HEK293 (cell line): Measurements from ENCODE around the gene GIMAP1.
"Not testable (repeated sequence)": the region's sequence is repeated elsewhere in the genome, so short reads cannot be mapped to it uniquely, and the experiment has no call there.

Experiments used
- CTCF ChIA-PET: fragments of 350-600 bp; formaldehyde crosslinking; extraction: SDS; loops from one replicate; lab custom pipeline; 2021; ENCODE audit warnings: antibody characterized with exemption; lab: Yijun Ruan, JAX
- POLR2A ChIA-PET: fragments of 300-600 bp; formaldehyde crosslinking; extraction: SDS; loops from one replicate; lab custom pipeline; 2020; ENCODE audit warnings: antibody characterized with exemption, inconsistent platforms; lab: Yijun Ruan, JAX
- H3K27ac ChIP-seq: fragments of 200-500 bp; sonication (Bioruptor generic); 2 replicates; pipeline ENCODE4 v1.5.1; 2014; ENCODE audit warnings: low read depth, low read length, control low read depth, inconsistent platforms; ENCODE audit errors: extremely low read depth
- H3K36me3 ChIP-seq, 2 experiments: fragments of 200-500 bp in 1 of 2; sonication (Bioruptor generic) in 1 of 2; 1 replicate in 1 of 2; 2 replicates in 1 of 2; pipeline ENCODE4 v1.5.1; 2014 to 2017; ENCODE audit warnings: inconsistent platforms in 2 of 2, low read length in 2 of 2; ENCODE audit not compliant: control insufficient read depth in 2 of 2, insufficient read depth in 1 of 2
- H3K4me1 ChIP-seq: fragments of 200-500 bp; sonication (Bioruptor generic); 2 replicates; pipeline ENCODE4 v1.5.1; 2014; ENCODE audit warnings: mild to moderate bottlenecking, low read length, inconsistent platforms; ENCODE audit not compliant: control insufficient read depth, insufficient read depth
- H3K4me3 ChIP-seq: 2 replicates; pipeline ENCODE4 v1.5.1; 2011; ENCODE audit warnings: low read depth, mild to moderate bottlenecking, control low read depth, low read length, moderate library complexity
- H3K9me3 ChIP-seq: fragments of 200-500 bp; sonication (Bioruptor generic); 2 replicates; pipeline ENCODE4 v1.5.1; 2014; ENCODE audit warnings: low read depth, low read length, inconsistent platforms; ENCODE audit not compliant: control insufficient read depth, insufficient read depth
- BCL11A ChIP-seq: fragments of 450-650 bp; formaldehyde crosslinking; IDR thresholded peaks from 2 replicates; pipeline ENCODE4 v1.5.1; 2016; ENCODE audit warnings: low read depth, missing biosample characterization, missing genetic modification characterization
- HOXA7 ChIP-seq: sonication (generic); formaldehyde crosslinking; IDR thresholded peaks from 2 replicates; pipeline ENCODE4 v1.8.1; 2022; ENCODE audit warnings: missing genetic modification reagents, borderline replicate concordance
- ZBTB20 ChIP-seq: fragments of 450-650 bp; formaldehyde crosslinking; IDR thresholded peaks from 2 replicates; pipeline ENCODE4 v1.5.1; 2016; ENCODE audit warnings: missing biosample characterization, missing genetic modification characterization
- ZNF114 ChIP-seq: fragments of 450-650 bp; formaldehyde crosslinking; IDR thresholded peaks from 2 replicates; pipeline ENCODE4 v1.5.0; 2017; ENCODE audit warnings: missing biosample characterization, missing genetic modification characterization
- ZNF202 ChIP-seq: fragments of 450-650 bp; formaldehyde crosslinking; IDR thresholded peaks from 2 replicates; pipeline ENCODE4 v1.5.1; 2016; ENCODE audit warnings: missing biosample characterization, missing genetic modification characterization, borderline replicate concordance
- ZNF324 ChIP-seq: fragments of 450-650 bp; formaldehyde crosslinking; IDR thresholded peaks from 2 replicates; pipeline ENCODE4 v1.5.1; 2016; ENCODE audit warnings: missing biosample characterization, missing genetic modification characterization
- ZNF600 ChIP-seq: fragments of 450-650 bp; formaldehyde crosslinking; IDR thresholded peaks from 2 replicates; pipeline ENCODE4 v1.5.1; 2016; ENCODE audit warnings: missing biosample characterization, missing genetic modification characterization
- ZNF660 ChIP-seq: fragments of 450-650 bp; IDR thresholded peaks from 2 replicates; pipeline ENCODE4 v1.5.1; 2018; ENCODE audit warnings: missing biosample characterization, mild to moderate bottlenecking, missing genetic modification characterization
- ZNF747 ChIP-seq: fragments of 450-650 bp; formaldehyde crosslinking; IDR thresholded peaks from 2 replicates; pipeline ENCODE4 v1.5.1; 2016; ENCODE audit warnings: missing biosample characterization, missing genetic modification characterization
- ZNF785 ChIP-seq: fragments of 450-650 bp; formaldehyde crosslinking; IDR thresholded peaks from 2 replicates; pipeline ENCODE4 v1.5.1; 2016; ENCODE audit warnings: missing biosample characterization, missing genetic modification characterization
- ZNF837 ChIP-seq: fragments of 450-650 bp; formaldehyde crosslinking; IDR thresholded peaks from 2 replicates; pipeline ENCODE4 v1.5.1; 2016; ENCODE audit warnings: missing biosample characterization, missing genetic modification characterization
- TF ChIP-seq, protein P1 (sequence below): fragments of 450-650 bp; formaldehyde crosslinking; IDR thresholded peaks from 2 replicates; pipeline ENCODE4 v1.5.1; 2016; ENCODE audit warnings: missing biosample characterization, missing genetic modification characterization
- TF ChIP-seq, protein P2 (sequence below): fragments of 450-650 bp; formaldehyde crosslinking; optimal IDR thresholded peaks from 2 replicates; pipeline ENCODE3; 2016; ENCODE audit warnings: missing biosample characterization, mild to moderate bottlenecking, missing genetic modification characterization

GIMAP1 gene

DNA sequence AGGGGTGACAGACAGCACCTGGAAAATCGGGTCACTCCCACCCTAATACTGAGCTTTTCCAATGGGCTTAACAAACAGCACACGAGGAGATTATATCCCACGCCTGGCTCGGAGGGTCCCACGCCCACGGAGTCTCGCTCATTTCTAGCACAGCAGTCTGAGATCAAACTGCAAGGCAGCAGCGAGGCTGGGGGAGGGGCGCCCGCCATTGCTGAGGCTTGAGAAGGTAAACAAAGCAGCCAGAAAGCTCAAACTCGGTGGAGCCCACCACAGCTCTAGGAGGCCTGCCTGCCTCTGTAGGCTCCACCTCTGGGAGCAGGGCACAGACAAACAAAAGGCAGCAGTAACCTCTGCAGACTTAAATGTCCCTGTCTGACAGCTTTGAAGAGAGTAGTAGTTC is 37.8 kb upstream of the GIMAP1 start:
- H3K9me3 ChIP-seq, H3K36me3 ChIP-seq, POLR2A ChIA-PET, H3K4me1 ChIP-seq, CTCF ChIA-PET, H3K27ac ChIP-seq, H3K4me3 ChIP-seq: not testable (repeated sequence)

DNA sequence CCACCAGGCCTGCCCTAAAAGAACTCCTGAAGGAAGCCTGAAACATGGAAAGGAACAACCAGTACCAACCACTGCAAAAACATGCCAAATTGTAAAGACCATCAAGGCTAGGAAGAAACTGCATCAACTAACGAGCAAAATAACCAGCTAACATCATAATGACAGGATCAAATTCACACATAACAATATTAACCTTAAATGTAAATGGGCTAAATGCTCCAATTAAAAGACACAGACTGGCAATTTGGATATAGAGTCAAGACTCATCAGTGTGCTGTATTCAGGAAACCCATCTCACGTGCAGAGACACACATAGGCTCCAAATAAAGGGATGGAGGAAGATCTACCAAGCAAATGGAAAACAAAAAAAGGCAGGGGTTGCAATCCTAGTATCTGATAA is 36.0 kb upstream of the GIMAP1 start:
- CTCF ChIA-PET, H3K27ac ChIP-seq, H3K4me1 ChIP-seq, H3K9me3 ChIP-seq, H3K4me3 ChIP-seq, POLR2A ChIA-PET, H3K36me3 ChIP-seq: not testable (repeated sequence)

DNA sequence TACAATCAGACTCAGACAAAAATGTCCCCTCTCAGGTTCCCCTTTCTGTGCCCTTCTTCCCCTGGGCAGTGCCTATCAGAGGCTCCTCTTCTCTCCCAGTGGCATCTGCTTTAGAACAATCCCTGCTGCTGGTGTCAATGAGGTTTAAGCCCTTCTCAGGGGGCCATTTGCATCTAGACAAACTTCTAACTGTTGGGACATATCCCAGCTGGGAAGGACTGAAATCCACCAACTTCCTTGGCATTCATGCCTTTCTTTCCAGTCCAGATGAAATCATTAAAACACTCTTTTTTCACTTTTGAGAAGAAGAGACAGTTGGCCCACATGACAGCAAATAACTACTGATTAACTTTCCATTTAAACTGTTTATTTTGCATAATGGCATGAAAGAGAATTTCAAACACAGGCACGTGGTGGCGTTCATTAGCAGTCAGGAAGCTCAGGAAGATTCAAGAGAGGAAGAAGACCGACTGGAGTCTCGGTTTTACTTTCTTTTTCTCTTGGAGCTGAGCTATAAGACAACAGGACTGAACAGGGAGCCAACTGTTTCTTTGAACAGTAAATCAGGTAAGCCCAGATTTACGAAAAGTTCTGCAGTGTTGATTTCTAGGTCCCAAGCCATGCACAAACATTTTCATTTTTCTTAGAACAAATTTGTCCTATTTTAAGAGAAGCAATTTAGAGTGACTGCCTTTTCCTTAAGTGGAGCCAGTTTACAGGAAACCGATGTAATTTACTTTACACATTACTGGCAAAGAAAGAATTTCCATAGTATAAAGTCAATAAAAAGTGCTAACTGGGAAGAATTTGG is 31.0 kb upstream of the GIMAP1 start, which contains the start of gene GIMAP2:
GIMAP2 (plus strand) TSS at position 488 of the 811 bp plus-strand sequence. CDS start 1,354 bp downstream, outside the sequence.
- Histone ChIP-seq H3K36me3 (no peaks in the 10 kb centered on the region), H3K4me3 (no peak within 1 kb of the TSS), H3K9me3 (no peaks in the 10 kb centered on the region), H3K4me1 (no peaks in the 10 kb centered on the region), H3K27ac (no peak within 1 kb of the TSS)
- no peak for TF ChIP-seq ZNF837 (tag by site-specific recombination)
- no peak for TF ChIP-seq ZBTB20 (tag by site-specific recombination)
- TF ChIP-seq ZNF324 (tag by site-specific recombination), result no peak
- TF ChIP-seq, protein P1, sequence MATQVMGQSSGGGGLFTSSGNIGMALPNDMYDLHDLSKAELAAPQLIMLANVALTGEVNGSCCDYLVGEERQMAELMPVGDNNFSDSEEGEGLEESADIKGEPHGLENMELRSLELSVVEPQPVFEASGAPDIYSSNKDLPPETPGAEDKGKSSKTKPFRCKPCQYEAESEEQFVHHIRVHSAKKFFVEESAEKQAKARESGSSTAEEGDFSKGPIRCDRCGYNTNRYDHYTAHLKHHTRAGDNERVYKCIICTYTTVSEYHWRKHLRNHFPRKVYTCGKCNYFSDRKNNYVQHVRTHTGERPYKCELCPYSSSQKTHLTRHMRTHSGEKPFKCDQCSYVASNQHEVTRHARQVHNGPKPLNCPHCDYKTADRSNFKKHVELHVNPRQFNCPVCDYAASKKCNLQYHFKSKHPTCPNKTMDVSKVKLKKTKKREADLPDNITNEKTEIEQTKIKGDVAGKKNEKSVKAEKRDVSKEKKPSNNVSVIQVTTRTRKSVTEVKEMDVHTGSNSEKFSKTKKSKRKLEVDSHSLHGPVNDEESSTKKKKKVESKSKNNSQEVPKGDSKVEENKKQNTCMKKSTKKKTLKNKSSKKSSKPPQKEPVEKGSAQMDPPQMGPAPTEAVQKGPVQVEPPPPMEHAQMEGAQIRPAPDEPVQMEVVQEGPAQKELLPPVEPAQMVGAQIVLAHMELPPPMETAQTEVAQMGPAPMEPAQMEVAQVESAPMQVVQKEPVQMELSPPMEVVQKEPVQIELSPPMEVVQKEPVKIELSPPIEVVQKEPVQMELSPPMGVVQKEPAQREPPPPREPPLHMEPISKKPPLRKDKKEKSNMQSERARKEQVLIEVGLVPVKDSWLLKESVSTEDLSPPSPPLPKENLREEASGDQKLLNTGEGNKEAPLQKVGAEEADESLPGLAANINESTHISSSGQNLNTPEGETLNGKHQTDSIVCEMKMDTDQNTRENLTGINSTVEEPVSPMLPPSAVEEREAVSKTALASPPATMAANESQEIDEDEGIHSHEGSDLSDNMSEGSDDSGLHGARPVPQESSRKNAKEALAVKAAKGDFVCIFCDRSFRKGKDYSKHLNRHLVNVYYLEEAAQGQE (tag by site-specific recombination), result no peak
- TF ChIP-seq, protein P2, sequence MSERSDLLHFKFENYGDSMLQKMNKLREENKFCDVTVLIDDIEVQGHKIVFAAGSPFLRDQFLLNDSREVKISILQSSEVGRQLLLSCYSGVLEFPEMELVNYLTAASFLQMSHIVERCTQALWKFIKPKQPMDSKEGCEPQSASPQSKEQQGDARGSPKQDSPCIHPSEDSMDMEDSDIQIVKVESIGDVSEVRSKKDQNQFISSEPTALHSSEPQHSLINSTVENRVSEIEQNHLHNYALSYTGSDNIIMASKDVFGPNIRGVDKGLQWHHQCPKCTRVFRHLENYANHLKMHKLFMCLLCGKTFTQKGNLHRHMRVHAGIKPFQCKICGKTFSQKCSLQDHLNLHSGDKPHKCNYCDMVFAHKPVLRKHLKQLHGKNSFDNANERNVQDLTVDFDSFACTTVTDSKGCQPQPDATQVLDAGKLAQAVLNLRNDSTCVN, result no peak
- no peak for TF ChIP-seq ZNF660
- TF ChIP-seq ZNF114 (tag by site-specific recombination), result no peak
- no peak for TF ChIP-seq ZNF785 (tag by site-specific recombination)
- TF ChIP-seq HOXA7 (CRISPR knock-in tag), result no peak
- TF ChIP-seq ZNF202 (tag by site-specific recombination), result no peak
- TF ChIP-seq ZNF747 (tag by site-specific recombination), result no peak
- no peak for TF ChIP-seq ZNF600 (tag by site-specific recombination)
- no peak for TF ChIP-seq BCL11A (tag by site-specific recombination)
- ChIA-PET POLR2A (no interaction called here), CTCF (interaction anchor here (0.6 kb wide), 1 partner anchor 115 kb away, joined by 3 read pairs; no protein-coding TSS in a partner anchor)
